Skin epidermis (tissue), 12 donors: ENCODE results near the gene CD164.

Source experiments
- H3K27ac ChIP-seq, 21 experiments: fragments of 200-600 bp; sonication (generic) in 11 of 21; one replicate each; pipeline ENCODE4 v1.5.0; 2020; ENCODE audit warnings: mild to moderate bottlenecking in 3 of 21, inconsistent platforms in 2 of 21, moderate library complexity in 2 of 21
- H3K4me3 ChIP-seq, 7 experiments: fragments of 200-600 bp; sonication (generic) in 2 of 7; one replicate each; pipeline ENCODE4 v1.5.0; 2020; ENCODE audit warnings: inconsistent platforms in 2 of 7, mild to moderate bottlenecking in 2 of 7, moderate library complexity in 1 of 7

Gene CD164

GRCh38 chr6:109320072-109320471, 62.2 kb downstream of the CD164 start:
- Histone ChIP-seq H3K27ac (no peak overlapping the region), H3K4me3 (no peak overlapping the region)

- Histone ChIP-seq H3K27ac (no peak overlapping the region), H3K4me3 (no peak overlapping the region)
These were observed 63.9 kb downstream of the CD164 start for GRCh38 chr6:109318328-109318876.

- H3K27ac ChIP-seq = no peak overlapping the region
- H3K4me3 ChIP-seq = no peak overlapping the region
These were observed 65.4 kb downstream of the CD164 start for GRCh38 chr6:109316909-109317308.
